T-cell (primary cell): ENCODE data around the gene FGD1. TPM values are rescaled to one million over a fixed set of nuclear protein-coding genes. Genes with fewer than 3 reads are reported as not detected.

Source experiments
- ATAC-seq, 4 experiments: fragments of 200-7000 bp in 3 of 4; fragments of 150-1000 bp in 1 of 4; cut with Tn5 transposase; replicated peaks in 1 of 4; 1 replicate in 3 of 4; 2 replicates in 1 of 4; pipeline ENCODE4 v1.10.0; 2021; ENCODE audit warnings: moderate library complexity in 3 of 4, mild to moderate bottlenecking in 2 of 4, moderate number of reproducible peaks in 1 of 4
- CTCF ChIA-PET, 2 donors: fragments of 300-600 bp; sonication (Branson Sonifier 250); formaldehyde crosslinking; loops; one replicate each; lab custom pipeline; 2022; ENCODE audit warnings: antibody characterized with exemption in 2 of 2; lab: Charles Lee
- POLR2A ChIA-PET, 2 donors: fragments of 300-600 bp; sonication (Branson Sonifier 250); formaldehyde crosslinking; loops; one replicate each; lab custom pipeline; 2022; ENCODE audit warnings: antibody characterized with exemption in 2 of 2; lab: Charles Lee
- DNase-seq, 35 experiments: peaks; one replicate each; pipeline versions ENCODE4 v3.0.0 to v3.0.0-alpha.2; 2013 to 2023
- H3K27ac ChIP-seq: one replicate; pipeline ENCODE4 v1.5.1; 2013; ENCODE audit warnings: low read length
- H3K27me3 ChIP-seq, 2 experiments: replicated peaks in 1 of 2; 1 replicate in 1 of 2; 2 replicates in 1 of 2; pipeline versions ENCODE4 v1.6.1 to v1.7.0; 2013; ENCODE audit warnings: low read length in 1 of 2, mixed read lengths in 1 of 2; ENCODE audit not compliant: control insufficient read depth in 2 of 2, insufficient read depth in 2 of 2; ENCODE audit errors: extremely low read depth in 1 of 2
- H3K36me3 ChIP-seq, 2 donors: 1 replicate in 1 of 2; 2 replicates in 1 of 2; pipeline versions ENCODE4 v1.6.1 to v1.7.0; 2013; ENCODE audit warnings: low read length in 1 of 2; ENCODE audit not compliant: control insufficient read depth in 2 of 2, insufficient read depth in 1 of 2; ENCODE audit errors: extremely low read depth in 1 of 2
- H3K4me1 ChIP-seq, 2 experiments: 1 replicate in 1 of 2; 2 replicates in 1 of 2; pipeline versions ENCODE4 v1.6.1 to v1.7.0; 2013; ENCODE audit warnings: low read length in 2 of 2, mixed read lengths in 1 of 2; ENCODE audit not compliant: insufficient read depth in 2 of 2, control insufficient read depth in 1 of 2; ENCODE audit errors: extremely low read depth in 1 of 2
- H3K4me3 ChIP-seq, 2 donors: 1 replicate in 1 of 2; 2 replicates in 1 of 2; pipeline versions ENCODE4 v1.5.1 to v1.7.0; 2013; ENCODE audit warnings: mild to moderate bottlenecking in 2 of 2, low read length in 1 of 2, moderate library complexity in 1 of 2; ENCODE audit not compliant: control insufficient read depth in 1 of 2; ENCODE audit errors: extremely low read depth in 1 of 2
- H3K9me3 ChIP-seq: 2 replicates; pipeline ENCODE4 v1.7.0; 2013
- H3K27ac Mint-ChIP-seq, 2 donors: one replicate each; pipeline ENCODE4 v1.8.0; 2020 to 2021; ENCODE audit warnings: mild to moderate bottlenecking in 2 of 2, mixed read lengths in 2 of 2
- H3K27me3 Mint-ChIP-seq, 2 donors: one replicate each; pipeline ENCODE4 v1.8.0; 2021 to 2022; ENCODE audit warnings: mixed read lengths in 2 of 2
- H3K36me3 Mint-ChIP-seq: one replicate; pipeline ENCODE4 v1.8.0; 2021; ENCODE audit warnings: mixed read lengths
- H3K4me1 Mint-ChIP-seq, 3 donors: one replicate each; pipeline ENCODE4 v1.8.0; 2020 to 2022; ENCODE audit warnings: mixed read lengths in 3 of 3, mild to moderate bottlenecking in 1 of 3
- H3K4me3 Mint-ChIP-seq, 3 donors: one replicate each; pipeline ENCODE4 v1.8.0; 2020 to 2022; ENCODE audit warnings: mild to moderate bottlenecking in 3 of 3, mixed read lengths in 3 of 3, moderate library complexity in 3 of 3
- H3K9me3 Mint-ChIP-seq, 3 donors: one replicate each; pipeline ENCODE4 v1.8.0; 2020 to 2022; ENCODE audit warnings: mixed read lengths in 3 of 3
- WGBS: methylation state at CpG from one replicate; pipeline ENCODE4 v1.1.5; 2013; ENCODE audit warnings: missing lambda C conversion rate; ENCODE audit not compliant: insufficient coverage; 5-methylcytosine and 5-hydroxymethylcytosine counted together
- total RNA-seq, 35 experiments: library from RNA in 6 of 35; stranded (reverse) in 6 of 35; fragments of 120-200 nt in 1 of 35; gene quantifications; one replicate each; pipeline versions ENCODE4 v1.2.1 to v1.2.4 and lab custom pipeline; 2013 to 2026

The FGD1 gene
- total RNA-seq, 5 donors from 2014 or later (not counting 1 experiment from before 2014, with no cell fraction given), result 0.08 to 0.13 (median 0.09) TPM; not detected in 1

DNA sequence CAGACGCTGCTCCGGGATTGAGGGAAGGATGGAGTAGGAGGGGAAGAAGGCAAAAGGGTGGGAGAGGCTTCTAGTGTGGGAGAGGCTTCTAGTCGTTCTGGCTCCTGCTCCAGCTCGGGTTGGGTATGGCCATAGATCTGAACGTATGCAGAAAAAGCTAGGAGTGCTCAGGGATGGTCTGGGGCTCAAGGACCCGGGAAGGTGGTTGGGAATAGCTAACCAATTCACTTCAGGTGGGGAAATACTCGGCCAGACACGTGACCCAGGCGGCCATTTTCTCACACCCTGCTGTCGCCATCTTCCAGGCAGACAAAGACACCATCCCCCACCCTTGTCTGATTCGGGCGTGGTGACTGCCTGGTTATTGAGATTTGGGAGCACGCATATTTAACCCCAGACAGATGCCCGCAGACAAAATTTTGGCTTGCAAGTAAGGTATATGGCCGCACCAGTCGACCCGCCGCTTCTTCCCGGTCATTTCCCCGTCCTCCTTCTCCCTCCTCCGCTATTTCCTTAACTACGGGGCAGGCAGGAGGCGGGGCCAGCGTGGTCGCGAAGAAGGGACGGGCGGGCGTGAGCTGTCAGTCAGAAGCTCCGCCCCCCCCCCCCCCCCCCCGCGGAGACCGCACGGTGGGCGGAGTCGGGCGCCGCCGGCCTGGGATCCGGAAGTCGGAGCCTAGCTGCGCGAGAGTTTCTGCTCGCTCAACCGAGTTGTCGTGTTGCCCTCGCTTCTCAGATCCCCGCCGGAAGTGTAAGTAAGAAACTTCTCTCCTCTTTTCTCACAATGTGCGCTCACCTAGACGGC is 33.7 kb upstream of the FGD1 start, which contains the start of gene GNL3L:
GNL3L (plus strand) TSS at position 668 of the 805 bp plus-strand sequence. CDS start 2,348 bp downstream, outside the sequence.
- peak within 1 kb of the TSS; percentile 82 to 90 for H3K4me3 ChIP-seq
- DNase-seq (peak; percentile 59 to 88 (median 75)), ATAC-seq (peak; percentile 86 to 91 (median 88))
- CTCF ChIA-PET, result interaction anchor here in 1 of 2 donors (0.9 kb wide), 1 partner anchor 110 kb away, joined by 3 read pairs; no protein-coding TSS in a partner anchor
- peaks cover 12 to 36% of the 10 kb centered on the region in 2 experiments for H3K4me1 ChIP-seq
- no CpG with 5 or more reads among the region's 51 CpGs for WGBS
- peak within 1 kb of the TSS; percentile 90 to 94 (median 92) for H3K4me3 Mint-ChIP-seq
- peak within 1 kb of the TSS; percentile 92 for H3K27ac ChIP-seq
- H3K27ac Mint-ChIP-seq, result peak within 1 kb of the TSS; percentile 94
- no peaks in the 10 kb centered on the region for H3K9me3 Mint-ChIP-seq
- H3K9me3 ChIP-seq, result no peaks in the 10 kb centered on the region
- POLR2A ChIA-PET, result interaction anchor here (0.6 to 1.3 kb wide), 3 partner anchors 109 to 470 kb away, joined by 3 to 8 read pairs (median 3); partner anchors contain the start of gene APEX2 (in 1 of the 2)
- no peaks in the 10 kb centered on the region for H3K27me3 ChIP-seq
- H3K27me3 Mint-ChIP-seq, result no peaks in the 10 kb centered on the region
- peaks cover 9% of the 10 kb centered on the region for H3K36me3 Mint-ChIP-seq
- H3K36me3 ChIP-seq, result peaks cover 3 to 7% of the 10 kb centered on the region in 2 donors
- peaks cover 20 to 41% (median 37%) of the 10 kb centered on the region in 3 donors for H3K4me1 Mint-ChIP-seq

DNA sequence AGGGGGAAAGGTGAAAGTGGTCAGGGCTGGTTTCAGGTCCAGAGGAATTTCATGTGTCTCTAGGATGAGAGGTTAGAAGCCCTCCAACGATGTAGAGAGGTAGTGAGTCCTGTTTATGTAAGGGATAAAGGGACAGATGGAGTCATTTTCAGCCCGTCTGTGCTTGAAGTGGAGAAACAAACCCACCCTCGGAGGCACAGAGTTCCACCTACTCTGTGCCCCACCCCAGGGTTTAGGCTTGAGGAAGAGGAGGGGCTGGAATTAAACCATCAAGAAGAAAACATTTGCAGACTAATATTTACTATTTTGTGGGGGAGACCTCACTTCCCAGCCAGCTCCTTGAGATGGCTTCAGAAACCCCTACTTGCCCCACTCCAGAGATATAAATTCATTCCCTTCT is 33.1 kb upstream of the FGD1 start:
- H3K27ac Mint-ChIP-seq, result peak overlapping the region; percentile 50 to 94
- Histone ChIP-seq H3K27ac (peak overlapping the region; percentile 92), H3K9me3 (no peaks in the 10 kb centered on the region), H3K36me3 (peaks cover under 1 to 5% of the 10 kb centered on the region in 2 donors), H3K4me1 (peaks cover 12 to 34% of the 10 kb centered on the region in 2 experiments), H3K4me3 (peak overlapping the region in 1 of 2 donors; percentile 90), H3K27me3 (no peaks in the 10 kb centered on the region)
- CTCF ChIA-PET, result no interaction called here
- H3K4me3 Mint-ChIP-seq, result peak overlapping the region; percentile 90 to 94 (median 92)
- ATAC-seq, result no peak
- peaks cover 14 to 35% (median 31%) of the 10 kb centered on the region in 3 donors for H3K4me1 Mint-ChIP-seq
- H3K9me3 Mint-ChIP-seq, result no peaks in the 10 kb centered on the region
- DNase-seq, result no peak
- POLR2A ChIA-PET, result no interaction called here
- H3K36me3 Mint-ChIP-seq, result peaks cover 3% of the 10 kb centered on the region
- H3K27me3 Mint-ChIP-seq, result no peaks in the 10 kb centered on the region
- no CpG with 5 or more reads among the region's 3 CpGs for WGBS

DNA sequence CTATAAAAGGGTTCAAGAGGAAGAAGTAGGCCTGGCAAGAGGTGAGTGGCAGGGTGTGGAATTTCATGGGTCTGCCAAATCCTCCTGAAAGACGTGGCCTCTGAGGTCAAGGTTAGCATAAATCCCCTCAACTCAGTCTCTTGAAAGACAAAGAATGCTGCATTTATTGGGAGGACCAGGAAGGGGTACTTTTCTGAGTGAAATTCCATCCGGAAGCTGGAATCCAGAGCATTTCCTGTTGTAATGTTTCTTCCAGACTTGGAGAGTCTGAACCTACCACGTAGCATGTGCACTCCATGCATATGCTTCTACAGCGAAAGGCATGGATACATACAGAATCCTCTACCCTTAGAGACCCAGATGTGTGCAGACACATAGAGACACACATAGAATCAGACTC is 13.4 kb upstream of the FGD1 start:
- Mint-ChIP-seq H3K9me3 (peaks cover 0 to 3% (median 0%) of the 10 kb centered on the region in 3 donors), H3K27ac (no peak overlapping the region), H3K4me3 (no peak overlapping the region), H3K27me3 (peaks cover 7 to 22% of the 10 kb centered on the region in 2 donors), H3K36me3 (no peaks in the 10 kb centered on the region), H3K4me1 (no peaks in the 10 kb centered on the region)
- POLR2A ChIA-PET, result no interaction called here
- no peaks in the 10 kb centered on the region for H3K9me3 ChIP-seq
- ATAC-seq, result no peak
- H3K27me3 ChIP-seq, result no peaks in the 10 kb centered on the region
- H3K27ac ChIP-seq, result no peak overlapping the region
- no CpG with 5 or more reads among the region's 4 CpGs for WGBS
- H3K36me3 ChIP-seq, result no peaks in the 10 kb centered on the region
- CTCF ChIA-PET, result interaction anchor here in 1 of 2 donors (0.6 kb wide), 1 partner anchor 75 kb away, joined by 3 read pairs; no protein-coding TSS in a partner anchor
- no peak overlapping the region for H3K4me3 ChIP-seq
- no peaks in the 10 kb centered on the region for H3K4me1 ChIP-seq
- DNase-seq, result no peak

DNA sequence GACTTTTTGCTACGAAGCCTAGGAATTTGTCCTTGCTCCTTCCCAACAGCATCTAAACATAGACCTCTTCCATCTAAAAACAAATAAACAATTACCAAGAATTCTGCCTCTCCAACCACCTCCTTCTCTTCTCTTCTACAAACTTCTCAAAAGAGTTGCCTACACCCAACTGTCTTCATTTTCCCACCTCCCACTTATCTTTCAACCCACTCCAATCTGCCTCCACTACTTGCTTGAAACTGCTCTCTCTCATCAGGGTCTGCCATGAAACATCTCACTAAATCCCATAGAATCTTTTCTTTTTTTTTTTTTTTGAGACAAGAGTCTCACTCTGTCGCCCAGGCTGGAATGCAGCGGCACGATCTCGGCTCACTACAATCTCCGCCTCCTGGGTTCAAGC is 902 bp upstream of the FGD1 start:
- no peak for DNase-seq
- H3K27me3 Mint-ChIP-seq, result peaks cover 28 to 39% of the 10 kb centered on the region in 2 donors
- H3K27ac ChIP-seq, result no peak overlapping the region
- no peaks in the 10 kb centered on the region for H3K36me3 Mint-ChIP-seq
- peaks cover 0 to 31% of the 10 kb centered on the region in 2 experiments for H3K27me3 ChIP-seq
- no peaks in the 10 kb centered on the region for H3K9me3 ChIP-seq
- no peak overlapping the region for H3K4me3 ChIP-seq
- no peak for ATAC-seq
- H3K36me3 ChIP-seq, result no peaks in the 10 kb centered on the region
- H3K4me1 Mint-ChIP-seq, result peaks cover 0 to 15% (median 10%) of the 10 kb centered on the region in 3 donors
- H3K9me3 Mint-ChIP-seq, result no peaks in the 10 kb centered on the region
- H3K4me3 Mint-ChIP-seq, result peak overlapping the region; percentile 58 to 75 (median 67)
- ChIA-PET POLR2A (no interaction called here), CTCF (no interaction called here)
- no peak overlapping the region for H3K27ac Mint-ChIP-seq
- 100% methylated on average over 1 of the region's 6 CpGs for WGBS
- H3K4me1 ChIP-seq, result peaks cover 0 to 7% of the 10 kb centered on the region in 2 experiments

DNA sequence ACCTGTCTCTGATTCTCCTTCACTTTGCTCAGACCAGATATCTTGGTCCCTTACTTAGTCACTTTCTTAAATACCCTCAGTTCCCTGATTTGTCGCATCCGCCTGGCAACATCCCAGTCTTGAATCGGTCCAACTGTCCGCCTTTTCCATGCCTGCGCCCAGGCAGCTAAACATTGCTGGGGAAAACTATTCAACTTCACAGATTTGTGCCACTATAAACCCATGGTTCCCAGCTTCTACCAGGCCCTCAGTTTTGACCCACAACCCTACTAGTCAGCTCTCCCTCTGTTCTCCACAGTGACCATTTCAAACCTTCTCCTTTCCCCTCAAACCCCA is 451 bp upstream of the FGD1 start:
- ChIA-PET POLR2A (no interaction called here), CTCF (no interaction called here)
- peaks cover 0 to 7% of the 10 kb centered on the region in 2 experiments for H3K4me1 ChIP-seq
- no peaks in the 10 kb centered on the region for H3K36me3 ChIP-seq
- Mint-ChIP-seq H3K4me1 (peaks cover 0 to 15% (median 10%) of the 10 kb centered on the region in 3 donors), H3K36me3 (no peaks in the 10 kb centered on the region), H3K9me3 (no peaks in the 10 kb centered on the region), H3K4me3 (peak overlapping the region; percentile 58 to 75 (median 67)), H3K27ac (no peak overlapping the region), H3K27me3 (peaks cover 28 to 42% of the 10 kb centered on the region in 2 donors)
- no peak for DNase-seq
- no peak for ATAC-seq
- no peak overlapping the region for H3K27ac ChIP-seq
- WGBS, result 100% methylated on average over 3 of the region's 5 CpGs
- no peaks in the 10 kb centered on the region for H3K9me3 ChIP-seq
- no peak overlapping the region for H3K4me3 ChIP-seq
- H3K27me3 ChIP-seq, result peaks cover 0 to 31% of the 10 kb centered on the region in 2 experiments

DNA sequence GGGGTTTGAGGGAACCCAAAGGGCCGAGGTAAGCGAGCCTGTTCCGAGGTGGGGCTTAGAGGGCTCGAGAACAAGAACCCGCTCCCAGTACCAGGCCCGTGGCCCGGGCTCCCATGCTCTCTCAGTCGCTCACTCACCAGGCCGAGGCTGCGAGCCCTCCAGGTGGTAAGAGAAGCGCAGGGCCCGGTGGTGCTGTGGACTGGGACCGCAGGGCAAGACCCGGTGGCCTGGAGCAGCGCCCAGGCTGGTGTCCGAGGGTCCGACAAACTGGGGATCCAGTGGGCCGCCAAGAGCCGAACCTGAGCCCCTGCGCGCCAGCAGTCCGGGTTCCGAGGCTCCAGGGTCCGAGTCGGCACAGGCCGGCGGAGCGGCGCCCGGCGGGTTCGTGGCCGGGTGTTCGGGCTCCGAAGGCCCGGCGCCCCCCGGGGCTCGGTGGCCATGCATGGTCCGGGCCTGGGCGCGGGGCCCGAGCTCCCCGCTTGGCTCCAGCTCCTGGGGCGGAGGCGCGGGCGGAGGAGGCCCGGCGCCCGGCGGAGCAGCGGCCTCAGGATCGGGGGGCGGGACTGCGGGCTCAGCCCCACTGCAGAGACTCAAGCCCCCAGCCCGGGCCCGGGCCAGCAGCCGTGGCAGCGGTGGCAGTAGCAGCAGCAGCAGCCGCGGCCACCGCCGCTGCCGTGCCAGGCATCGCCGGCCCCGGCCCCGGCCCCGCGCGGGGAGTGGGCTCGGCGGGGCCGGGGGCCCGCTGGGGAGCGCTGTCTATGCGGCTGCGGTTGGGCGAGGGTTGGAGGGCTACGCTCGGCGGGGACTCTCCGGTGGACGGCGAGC is 833 bp downstream of the FGD1 start:
- WGBS, result 4% methylated on average over 37 of the region's 86 CpGs
- DNase-seq, result peak in 1 of 35 experiments; percentile 3

More for the DNA sequence above, 833 bp downstream of the FGD1 start:
- Histone ChIP-seq H3K27me3 (peaks cover 0 to 31% of the 10 kb centered on the region in 2 experiments), H3K27ac (no peak overlapping the region), H3K36me3 (no peaks in the 10 kb centered on the region), H3K9me3 (no peaks in the 10 kb centered on the region), H3K4me1 (peaks cover 0 to 7% of the 10 kb centered on the region in 2 experiments), H3K4me3 (peak overlapping the region; percentile 39 to 56)
- CTCF ChIA-PET, result no interaction called here
- ATAC-seq, result peak in 3 of 4 experiments; percentile 36 to 43 (median 38)
- Mint-ChIP-seq H3K4me1 (peaks cover 0 to 15% (median 10%) of the 10 kb centered on the region in 3 donors), H3K27ac (no peak overlapping the region), H3K36me3 (no peaks in the 10 kb centered on the region), H3K4me3 (peak overlapping the region; percentile 56 to 71 (median 66)), H3K9me3 (no peaks in the 10 kb centered on the region), H3K27me3 (peaks cover 28 to 42% of the 10 kb centered on the region in 2 donors)
- POLR2A ChIA-PET, result no interaction called here
